ENCODE data around the gene LHPP.

The LHPP gene

DNA sequence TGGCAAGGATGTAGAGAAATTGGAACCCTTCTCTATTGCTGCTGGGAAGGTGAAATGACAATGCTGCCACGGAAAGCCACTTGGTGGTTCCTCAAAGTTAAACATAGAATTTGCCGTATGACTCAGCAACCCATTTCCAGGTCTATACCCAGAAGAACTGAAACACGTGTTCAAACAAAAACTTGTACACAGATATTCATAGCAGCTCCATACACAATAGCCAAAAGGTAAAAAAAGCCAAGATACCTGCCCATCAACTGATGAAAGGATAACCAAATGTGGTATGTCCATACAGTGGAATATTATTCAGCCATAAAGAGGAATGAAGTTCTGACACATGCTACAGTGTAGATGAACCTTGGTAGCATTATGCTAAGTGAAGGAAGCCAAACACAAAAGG, 39.1 kb downstream of the LHPP start:
- DNase-seq = no peak

- DNase-seq = no peak
Observed at GRCh38 chr10:124504711-124505110, 43.1 kb downstream of the LHPP start.

DNA sequence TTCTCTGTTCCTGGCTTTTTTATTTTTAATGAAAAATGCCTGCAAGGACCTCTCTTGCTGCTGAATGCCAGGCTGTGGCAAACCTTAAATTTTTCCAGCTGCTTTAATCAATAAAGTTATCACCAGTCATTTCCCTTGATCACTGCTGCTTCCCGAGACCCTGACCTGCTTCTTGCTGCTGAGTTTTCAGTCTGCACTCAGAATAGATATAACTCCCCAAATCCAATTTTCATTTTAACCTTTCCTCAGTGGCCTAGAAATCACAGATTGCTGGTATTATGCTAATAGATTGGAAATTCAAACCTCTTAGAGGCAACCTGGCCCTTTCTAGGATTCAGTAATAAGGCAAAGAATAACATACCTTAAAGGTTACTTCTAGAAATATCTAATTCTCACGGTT, 43.7 kb downstream of the LHPP start:
- no peak for DNase-seq

DNA sequence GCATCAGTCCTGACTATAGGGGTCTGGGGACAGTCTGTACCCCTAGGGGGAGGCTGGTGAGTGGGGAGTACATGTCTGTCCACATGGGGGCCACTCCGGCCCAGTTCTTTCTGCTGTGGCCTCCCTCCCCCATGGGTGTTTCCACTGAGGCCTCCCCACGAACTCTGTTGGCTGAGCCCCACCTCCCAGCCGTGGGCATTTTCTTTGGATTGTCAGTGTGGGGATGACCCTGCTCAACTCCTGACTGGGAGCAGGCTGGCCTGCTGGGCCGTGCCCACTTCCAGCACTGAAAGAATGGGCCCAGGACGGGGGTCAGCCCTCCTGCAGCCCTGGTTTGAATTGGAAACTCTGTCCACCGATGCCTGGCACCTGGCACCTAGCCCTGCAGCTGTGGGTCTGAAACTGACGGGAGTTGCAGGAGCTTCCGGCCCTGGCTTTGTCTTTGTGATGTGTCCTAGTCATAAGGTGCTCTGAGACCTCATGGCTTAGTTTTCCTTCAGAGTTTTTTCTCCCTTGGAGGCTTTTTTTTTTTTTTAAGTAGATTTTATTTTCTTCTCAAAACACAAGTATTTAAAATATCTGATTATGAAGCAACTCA, 46.5 kb downstream of the LHPP start:
- DNase-seq = no peak

GRCh38 chr10:124508907-124509454, 47.4 kb downstream of the LHPP start:
- DNase-seq = no peak

DNA sequence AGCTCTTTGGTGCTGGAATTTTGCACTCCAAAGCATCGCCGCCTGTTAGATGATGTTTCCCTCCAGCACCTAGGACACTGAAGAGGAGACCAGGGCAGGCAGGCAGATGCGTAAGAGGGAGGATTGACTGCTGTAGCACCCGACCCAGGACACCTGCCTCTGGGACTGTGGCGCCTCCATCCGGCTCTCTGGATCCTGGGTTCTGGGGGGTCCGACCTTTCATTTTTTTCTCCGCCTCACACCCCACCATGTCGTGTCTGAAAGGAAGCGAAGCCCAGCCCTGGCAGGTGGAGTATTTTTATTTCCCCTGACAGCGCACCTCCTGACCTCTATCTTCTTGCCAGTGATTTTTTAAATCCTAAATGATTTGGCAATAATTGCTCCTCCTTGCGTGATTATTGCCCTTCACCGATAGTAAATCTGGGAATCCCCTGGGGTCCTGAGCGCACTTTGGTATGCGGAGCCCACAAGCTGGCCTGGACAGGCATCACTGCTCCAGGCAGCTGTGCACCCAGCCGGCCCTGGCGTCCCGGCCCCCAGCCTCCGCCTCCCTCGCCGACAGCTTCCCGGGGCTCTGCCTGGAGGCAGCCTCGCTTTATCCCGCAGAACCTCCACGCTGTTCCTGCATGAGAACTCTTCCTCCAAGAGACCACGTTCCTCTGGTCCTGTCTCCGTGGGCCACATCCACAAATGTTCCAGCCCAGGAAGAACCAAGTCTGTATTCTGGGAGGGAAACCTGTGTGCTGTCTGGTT, 48.4 kb downstream of the LHPP start:
- no peak for DNase-seq

DNA sequence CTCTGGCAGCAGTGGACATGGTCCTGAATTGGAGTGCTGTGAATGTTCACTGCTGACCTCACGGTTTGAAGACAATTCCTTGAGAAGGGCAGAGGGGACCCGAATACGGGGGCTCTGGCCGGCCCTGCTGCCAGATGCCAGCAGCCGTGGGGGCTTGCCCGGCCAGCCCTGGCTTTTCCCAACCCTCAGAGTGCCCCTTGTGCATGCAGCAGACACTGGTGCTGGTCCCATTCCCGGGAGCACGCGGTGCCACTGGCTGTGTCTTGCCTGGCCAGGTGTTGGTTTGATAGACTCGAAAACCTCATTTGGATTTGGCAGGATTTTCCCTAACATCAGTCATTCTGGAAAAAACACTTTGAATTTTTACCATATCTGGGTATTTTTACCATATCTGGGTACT, 49.1 kb downstream of the LHPP start:
- DNase-seq = no peak

DNA sequence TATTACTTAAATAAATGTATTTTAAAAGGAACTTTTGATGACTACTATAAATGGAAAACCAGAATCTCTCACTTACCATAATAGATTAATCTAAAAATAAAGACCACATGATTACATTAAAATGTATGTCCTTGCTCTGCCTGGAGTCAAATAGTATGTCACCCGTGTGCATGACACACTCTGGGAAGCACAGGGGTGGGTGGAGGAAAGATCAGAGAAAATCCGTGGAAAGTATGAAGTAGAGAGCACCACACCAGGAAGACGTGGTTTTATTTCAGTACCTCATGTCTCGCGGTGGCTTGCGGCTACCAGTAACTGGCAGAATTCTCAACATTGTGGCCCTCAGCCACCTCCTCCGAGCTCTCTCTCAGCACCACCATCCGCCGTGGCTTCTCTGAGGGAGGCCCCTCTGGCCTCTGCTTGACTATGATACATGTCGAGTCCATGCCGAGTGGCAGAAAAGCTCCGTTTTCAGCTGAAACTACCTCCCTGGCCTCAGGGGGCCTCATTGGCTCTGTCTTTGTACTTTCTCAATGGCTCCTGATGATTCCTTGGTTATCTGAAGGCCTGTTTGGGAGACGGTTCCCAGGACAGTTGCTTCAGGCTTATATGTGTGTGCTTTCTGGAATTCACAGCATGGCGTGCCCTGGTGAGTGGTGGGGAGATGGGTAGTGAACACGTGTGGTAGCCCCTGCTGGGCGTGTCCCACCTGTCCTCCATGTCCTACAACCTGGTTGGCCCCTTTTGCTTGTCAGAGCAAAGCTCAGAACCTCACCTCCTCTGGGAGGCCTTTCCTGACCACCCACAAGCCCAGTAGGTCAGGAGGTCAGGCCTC, 49.8 kb downstream of the LHPP start:
- DNase-seq = no peak

DNA sequence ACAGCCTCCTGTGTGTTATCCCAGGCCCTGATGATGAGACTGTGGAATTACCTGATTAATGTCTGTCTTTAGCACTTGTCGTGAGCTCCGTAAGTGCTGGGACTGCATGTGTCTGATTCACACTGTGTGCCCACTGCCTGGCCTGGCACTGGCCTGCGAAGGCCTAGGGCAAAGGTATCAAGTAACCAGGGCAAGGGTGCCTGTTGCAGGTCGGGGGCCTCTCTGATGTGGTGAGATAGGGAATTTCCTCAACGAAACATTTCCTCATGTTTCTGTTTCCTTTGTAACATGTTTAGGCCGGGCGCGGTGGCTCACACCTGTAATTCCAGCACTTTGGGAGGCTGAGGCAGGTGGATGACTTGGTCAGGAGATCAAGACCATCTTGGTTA, 50.4 kb downstream of the LHPP start:
- DNase-seq = no peak

GRCh38 chr10:124512600-124512999, 51.0 kb downstream of the LHPP start:
- no peak for DNase-seq

DNA sequence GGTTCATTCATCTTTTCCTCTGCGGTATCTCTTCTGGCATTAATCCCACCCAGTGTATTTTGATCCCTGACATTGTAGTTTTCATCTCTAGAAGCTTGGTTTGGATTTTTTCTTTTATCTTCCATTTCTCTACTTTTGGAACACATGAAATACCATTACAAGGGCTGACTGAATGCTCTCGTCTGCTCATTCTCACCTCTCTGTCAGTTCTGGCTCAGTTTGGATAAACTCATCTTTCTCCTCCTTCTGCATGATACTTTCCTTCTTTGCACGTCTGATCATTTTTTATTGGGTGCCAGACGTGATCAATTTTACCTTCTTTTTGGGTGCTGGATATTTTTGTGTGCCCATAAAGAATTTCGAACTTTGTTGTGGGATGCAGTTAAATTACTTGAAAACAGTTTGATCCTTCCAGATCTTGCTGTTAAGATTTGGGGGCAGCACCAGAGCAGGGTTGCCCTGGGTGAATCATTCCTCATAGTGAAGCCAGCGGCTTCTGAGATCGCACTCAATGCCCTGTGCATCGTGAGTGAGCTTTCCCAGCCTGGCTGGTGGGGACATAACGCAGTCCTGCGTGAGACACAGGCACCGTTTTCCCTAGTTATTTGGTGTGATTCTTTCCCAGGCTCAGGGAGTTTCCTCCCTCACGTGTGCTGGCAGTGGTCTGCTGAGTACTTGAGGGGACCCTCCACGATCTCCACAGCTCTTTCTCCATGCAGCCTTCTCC, 53.8 kb downstream of the LHPP start:
- DNase-seq = no peak

- DNase-seq = no peak
Observed at GRCh38 chr10:124516181-124516580, 54.6 kb downstream of the LHPP start.

GRCh38 chr10:124516746-124517397, 55.2 kb downstream of the LHPP start:
- no peak for DNase-seq

DNA sequence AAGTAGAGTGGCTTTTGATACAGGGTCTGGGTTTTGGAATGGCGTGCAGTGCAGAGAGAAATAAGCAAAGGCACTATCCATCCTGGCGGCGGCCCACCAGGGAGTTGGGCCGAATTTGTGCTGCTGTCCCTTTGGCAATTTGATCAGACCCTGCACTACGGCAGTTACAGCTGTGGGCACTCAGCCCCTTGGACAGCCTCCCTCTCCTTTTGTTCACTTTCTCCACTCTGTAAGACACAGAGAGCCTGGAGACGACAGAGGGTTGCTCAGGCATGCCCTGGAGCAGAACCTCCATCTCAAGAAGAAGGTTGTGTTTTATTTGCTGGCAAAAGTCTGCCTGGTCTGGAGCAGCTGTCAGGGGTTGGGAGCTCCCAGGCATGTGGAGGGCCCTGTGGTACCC, 55.8 kb downstream of the LHPP start:
- peak in 1 of 2 donors; percentile 16 for DNase-seq

DNA sequence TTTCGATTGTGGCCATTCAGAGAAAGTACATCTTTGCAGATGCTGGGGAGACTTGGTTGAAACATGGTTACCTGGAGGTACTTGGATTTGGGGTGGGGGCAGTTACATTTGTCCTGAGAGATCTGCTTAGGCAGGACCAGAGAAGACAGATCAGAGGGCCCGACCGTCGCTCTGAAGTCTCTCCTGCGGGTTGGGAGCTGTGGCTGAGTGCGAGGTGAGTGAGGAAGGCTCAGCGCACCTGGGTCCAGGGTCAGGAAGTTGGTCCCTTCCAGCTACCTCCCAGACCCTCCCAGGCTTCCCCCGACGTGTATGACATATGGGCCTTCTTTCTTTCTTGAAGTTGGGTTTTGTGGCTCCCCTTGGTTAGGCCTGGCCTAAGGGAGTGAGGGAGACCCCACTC, 56.3 kb downstream of the LHPP start:
- DNase-seq = no peak

DNA sequence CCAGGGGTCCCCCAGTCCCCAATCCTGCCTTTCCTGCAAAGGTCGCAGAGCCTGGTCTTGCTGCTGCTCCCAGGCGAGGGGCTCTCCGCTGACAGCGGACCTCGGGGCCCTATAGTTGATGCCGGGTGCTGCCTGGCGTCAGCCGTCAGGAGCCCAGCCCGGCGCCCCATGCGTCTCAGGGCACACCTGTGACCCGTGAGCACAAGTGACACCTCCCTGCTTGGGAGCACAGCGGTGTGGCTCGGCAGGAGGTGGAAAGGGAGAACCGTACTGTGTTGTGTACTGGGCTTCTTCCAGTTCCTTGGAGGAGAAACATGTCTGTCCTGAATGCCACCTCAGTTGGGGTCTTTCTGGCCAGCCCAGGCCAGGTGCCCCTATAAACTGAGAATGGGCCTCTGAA, 56.7 kb downstream of the LHPP start:
- no peak for DNase-seq

- DNase-seq = no peak
Observed at GRCh38 chr10:124520558-124521428, 59.2 kb downstream of the LHPP start.

GRCh38 chr10:124521429-124521871, 59.8 kb downstream of the LHPP start:
- peak; percentile 49 to 73 for DNase-seq

DNA sequence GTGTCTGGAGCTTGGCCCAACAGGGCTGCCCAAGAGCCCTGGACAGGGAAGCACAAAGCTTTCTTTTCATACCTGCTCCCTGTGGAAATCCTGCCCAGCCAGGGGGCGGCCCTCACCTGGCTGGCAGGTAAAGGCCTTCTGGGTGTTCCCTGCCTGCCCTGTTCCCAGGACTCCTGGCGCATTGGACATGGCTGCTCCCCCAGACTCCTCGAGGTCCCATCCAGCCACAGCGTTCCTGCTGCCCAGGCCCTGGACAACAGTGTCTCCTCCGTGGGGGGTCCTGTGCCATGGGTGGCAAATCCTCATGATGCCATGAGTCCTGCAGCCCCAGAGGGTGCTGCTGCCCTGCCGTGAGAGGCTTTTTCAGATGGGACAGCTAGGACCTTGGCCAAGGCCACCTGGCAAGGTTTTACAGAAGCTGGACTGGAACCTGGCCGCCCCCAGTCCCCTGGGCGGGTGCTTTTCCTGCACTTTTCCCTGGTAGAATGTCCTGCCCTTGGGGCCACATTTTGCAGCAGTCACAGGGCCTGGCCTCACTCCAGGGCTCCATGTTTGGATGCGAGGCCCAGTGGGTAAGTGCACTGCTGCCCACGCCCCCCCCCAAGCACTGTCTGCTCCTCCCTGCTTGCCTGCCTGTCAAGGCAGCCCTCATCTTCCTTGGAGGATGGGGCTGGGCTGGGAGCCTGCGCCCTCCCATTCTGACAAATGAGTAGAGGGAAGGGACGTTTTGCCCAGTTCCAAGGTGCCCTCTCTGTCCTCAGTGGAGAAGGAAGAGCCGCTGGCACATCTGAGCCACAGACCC, 60.7 kb downstream of the LHPP start:
- no peak for DNase-seq

All from hippocampal formation (tissue), 2 donors.